HS-5 (cell line): ENCODE data around the gene ITGAD.
"Not testable (repeated sequence)": the region's sequence is repeated elsewhere in the genome, so short reads cannot be mapped to it uniquely, and the experiment has no call there.

Source experiments
- DNase-seq: peaks from one replicate; pipeline ENCODE4 v3.0.0-alpha.2; 2012; ENCODE audit warnings: low read depth

Gene ITGAD

GRCh38 chr16:31403590-31404352 is 10.6 kb downstream of the ITGAD start:
- no peak for DNase-seq

- DNase-seq, result no peak
These were observed 11.4 kb downstream of the ITGAD start for GRCh38 chr16:31404353-31405064.

DNA sequence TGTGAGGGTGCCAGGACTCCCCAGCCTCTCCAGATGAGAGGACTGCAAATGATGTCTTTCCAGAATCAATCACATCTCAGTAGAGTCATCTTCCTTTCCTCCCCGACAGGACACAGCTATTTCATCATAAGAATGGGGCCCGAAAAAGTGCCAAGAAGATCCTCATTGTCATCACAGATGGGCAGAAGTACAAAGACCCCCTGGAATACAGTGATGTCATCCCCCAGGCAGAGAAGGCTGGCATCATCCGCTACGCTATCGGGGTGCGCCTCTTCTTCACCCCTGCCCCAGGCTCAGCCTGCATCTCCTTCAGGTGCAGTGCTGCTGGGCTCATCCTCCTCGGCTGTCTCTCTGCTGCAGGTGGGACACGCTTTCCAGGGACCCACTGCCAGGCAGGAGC is 14.3 kb downstream of the ITGAD start:
- no peak for DNase-seq

DNA sequence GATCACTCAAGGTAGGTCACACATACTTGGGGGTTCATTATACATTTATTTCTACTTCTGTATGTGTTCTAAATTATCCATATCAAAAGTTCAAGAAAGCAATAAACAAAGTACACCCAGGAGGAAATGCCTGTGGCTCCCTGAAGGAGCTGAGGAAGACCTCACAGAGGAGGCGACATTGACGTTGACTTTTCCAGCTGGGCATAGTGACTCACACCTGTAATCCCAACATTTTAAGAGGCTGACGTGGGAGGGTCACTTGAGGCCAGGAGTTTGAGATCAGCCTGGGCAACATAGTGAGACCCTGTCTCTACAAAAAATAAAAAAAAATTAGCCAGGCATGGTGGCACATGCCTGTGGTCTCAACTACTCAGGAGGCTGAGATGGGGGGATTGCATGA is 16.3 kb downstream of the ITGAD start:
- DNase-seq, result peak; percentile 60

DNA sequence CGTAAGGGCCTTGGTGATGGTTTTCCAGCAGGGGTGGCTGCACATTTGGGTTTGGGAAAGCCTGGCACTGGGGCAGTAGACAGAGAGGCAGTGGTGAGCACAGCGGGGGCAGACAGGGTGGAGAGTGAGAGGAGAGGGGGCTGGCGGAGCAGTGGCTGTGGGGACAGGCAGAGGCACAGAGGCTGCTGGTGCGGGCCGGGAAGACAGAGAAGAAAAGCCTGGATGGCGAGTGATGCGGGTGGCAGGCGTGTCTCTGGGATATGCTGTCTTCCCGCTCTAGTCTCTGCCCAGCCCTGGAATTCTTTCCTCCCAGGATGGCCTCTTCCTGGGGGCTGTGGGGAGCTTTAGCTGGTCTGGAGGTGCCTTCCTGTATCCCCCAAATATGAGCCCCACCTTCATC is 16.9 kb downstream of the ITGAD start:
- no peak for DNase-seq

DNA sequence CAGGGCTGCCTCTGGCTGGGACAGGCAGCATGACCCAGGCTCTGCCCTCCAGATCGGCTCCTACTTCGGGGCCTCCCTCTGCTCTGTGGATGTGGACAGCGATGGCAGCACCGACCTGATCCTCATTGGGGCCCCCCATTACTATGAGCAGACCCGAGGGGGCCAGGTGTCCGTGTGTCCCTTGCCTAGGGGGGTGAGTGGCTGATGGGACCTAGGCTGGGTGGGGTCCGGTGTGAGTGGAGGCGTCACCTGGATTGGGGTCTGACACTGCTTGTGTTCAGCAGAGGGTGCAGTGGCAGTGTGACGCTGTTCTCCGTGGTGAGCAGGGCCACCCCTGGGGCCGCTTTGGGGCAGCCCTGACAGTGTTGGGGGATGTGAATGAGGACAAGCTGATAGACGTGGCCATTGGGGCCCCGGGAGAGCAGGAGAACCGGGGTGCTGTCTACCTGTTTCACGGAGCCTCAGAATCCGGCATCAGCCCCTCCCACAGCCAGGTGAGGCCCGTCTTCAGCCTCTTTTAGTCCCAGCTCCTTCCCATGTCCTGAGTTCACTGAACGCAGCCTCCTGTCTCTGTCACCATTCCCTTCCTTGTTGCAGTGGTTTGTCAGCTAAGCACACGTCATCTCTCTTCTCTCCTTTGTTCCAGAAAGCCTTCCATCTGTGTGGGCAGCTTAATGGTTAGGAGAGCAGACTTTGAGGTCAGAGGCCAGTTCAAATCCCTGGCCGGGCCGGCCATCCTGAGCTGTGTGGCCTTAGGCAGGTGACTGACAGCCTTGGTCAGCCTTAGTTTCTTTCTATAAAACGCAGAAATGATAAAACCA is 18.1 kb downstream of the ITGAD start:
- DNase-seq, result no peak

DNA sequence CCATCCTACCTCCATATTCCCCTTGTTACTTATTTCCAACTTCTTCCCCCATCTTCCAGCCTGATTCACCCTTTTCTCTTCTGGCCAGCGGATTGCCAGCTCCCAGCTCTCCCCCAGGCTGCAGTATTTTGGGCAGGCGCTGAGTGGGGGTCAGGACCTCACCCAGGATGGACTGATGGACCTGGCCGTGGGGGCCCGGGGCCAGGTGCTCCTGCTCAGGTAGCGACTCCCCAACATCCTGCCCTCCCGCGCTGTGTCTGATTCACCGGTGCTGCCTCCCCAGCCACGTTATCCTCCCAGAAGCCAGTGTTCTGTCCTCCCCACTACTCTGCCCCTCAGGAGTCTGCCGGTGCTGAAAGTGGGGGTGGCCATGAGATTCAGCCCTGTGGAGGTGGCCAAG is 19.6 kb downstream of the ITGAD start:
- no peak for DNase-seq

DNA sequence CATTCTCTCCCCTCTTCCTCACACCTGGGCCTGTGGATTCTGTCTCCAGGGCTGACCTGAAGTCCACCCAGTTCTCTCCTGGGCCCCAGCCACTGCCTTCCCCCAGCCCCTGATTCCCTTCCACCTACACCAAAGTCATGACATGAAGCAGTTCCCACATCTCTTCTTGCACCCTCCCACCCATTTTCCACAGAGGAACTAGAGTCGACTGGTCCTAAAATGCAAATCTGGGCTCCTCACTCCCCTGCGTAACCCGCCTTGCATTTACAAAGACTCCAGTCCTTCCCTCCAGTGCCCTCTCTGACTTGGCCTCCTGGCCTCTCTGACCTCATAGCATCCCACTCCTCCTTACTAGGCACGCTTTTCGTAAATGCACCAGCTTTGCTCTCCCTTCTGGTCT is 20.2 kb downstream of the ITGAD start:
- no peak for DNase-seq

DNA sequence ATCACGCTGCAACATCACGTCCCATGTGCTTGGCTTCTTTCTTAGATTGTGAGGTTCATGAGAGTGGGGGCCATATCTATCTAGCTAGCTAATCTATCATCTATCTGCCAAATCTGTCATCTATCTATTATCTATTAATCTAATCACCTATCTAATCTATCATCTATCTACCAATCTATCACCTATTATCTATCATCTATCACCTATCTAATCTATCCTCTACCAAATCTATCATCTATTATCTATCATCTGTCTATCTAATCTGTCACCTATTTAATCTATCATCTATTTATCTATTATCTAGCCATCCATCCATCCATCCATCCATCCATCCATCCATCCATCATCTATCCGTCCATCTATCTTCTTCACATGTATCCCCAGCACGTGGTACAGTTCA is 20.8 kb downstream of the ITGAD start:
- no peak for DNase-seq

GRCh38 chr16:31414706-31415105 is 21.6 kb downstream of the ITGAD start:
- DNase-seq, result no peak

- DNase-seq, result no peak
These were observed 23.2 kb downstream of the ITGAD start for GRCh38 chr16:31416371-31416770.

- DNase-seq, result not testable (repeated sequence)
These were observed 23.9 kb downstream of the ITGAD start for GRCh38 chr16:31417036-31417435.

GRCh38 chr16:31417916-31418315 is 24.8 kb downstream of the ITGAD start:
- DNase-seq, result no peak

- no peak for DNase-seq
These were observed 26.9 kb downstream of the ITGAD start for GRCh38 chr16:31420037-31420436.

GRCh38 chr16:31421587-31421986 is 28.5 kb downstream of the ITGAD start:
- no peak for DNase-seq

- no peak for DNase-seq
These were observed 30.1 kb downstream of the ITGAD start for GRCh38 chr16:31423241-31423640.

DNA sequence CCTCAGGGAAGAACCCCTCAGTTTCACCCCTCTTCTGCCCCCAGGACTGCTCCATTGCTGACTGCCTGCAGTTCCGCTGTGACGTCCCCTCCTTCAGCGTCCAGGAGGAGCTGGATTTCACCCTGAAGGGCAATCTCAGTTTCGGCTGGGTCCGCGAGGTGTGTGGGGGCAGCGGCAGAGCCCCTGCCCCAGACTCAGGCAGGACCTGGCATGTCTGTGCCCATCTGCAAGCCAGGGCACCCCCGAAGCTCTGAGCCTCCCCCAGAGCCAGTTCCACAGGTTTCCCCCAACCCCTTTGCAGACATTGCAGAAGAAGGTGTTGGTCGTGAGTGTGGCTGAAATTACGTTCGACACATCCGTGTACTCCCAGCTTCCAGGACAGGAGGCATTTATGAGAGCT is 30.7 kb downstream of the ITGAD start:
- no peak for DNase-seq

GRCh38 chr16:31427441-31428278 is 34.5 kb downstream of the ITGAD start:
- no peak for DNase-seq

DNA sequence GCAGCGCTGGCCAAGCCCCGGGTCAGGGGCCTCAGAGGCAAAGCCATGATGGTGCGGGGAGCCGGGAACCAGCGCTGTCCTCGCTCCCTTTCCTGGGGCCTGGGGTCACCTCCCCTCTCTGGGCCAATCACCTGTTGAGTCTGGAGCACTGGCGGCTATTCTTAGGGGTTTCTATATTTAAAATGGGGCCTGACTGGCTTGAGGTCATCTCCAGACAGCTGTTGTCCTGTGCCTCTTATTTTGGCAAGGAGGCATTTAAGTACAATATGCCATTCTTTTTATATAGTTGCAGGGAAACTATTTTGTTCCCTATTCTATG is 35.1 kb downstream of the ITGAD start, which contains the start of gene COX6A2:
COX6A2 (minus strand) TSS at position 82 of the 319 bp plus-strand sequence; CDS start at position 47, 35 bp downstream.
- DNase-seq, result no peak

DNA sequence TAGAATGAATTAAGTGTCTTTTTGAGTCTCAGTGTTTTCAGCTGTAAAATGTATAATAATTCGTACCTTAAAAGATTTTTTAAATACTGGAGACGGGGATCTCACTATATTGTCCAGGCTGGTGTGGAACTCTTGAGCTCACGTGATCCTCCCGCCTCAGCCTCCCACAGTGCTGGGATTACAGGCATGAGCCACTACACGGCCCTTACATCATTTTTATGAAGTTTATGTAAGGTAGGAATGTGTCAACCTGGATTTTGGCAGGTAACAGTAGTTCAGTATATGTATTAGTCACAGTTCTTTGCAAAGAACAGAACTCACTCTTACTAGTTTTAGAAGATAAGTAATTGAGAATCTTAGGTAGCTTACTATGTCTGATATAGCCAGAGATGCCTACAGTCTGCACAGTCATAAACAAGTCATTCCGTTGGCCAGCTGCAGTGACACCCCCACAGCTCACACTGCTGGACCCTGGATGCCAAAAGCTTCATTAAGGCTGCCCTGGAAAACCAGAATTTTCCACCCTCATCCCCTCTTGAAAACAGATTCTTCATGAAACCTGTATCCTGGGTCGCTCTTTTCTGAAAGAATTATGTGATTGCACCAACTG is 35.6 kb downstream of the ITGAD start:
- DNase-seq, result no peak

DNA sequence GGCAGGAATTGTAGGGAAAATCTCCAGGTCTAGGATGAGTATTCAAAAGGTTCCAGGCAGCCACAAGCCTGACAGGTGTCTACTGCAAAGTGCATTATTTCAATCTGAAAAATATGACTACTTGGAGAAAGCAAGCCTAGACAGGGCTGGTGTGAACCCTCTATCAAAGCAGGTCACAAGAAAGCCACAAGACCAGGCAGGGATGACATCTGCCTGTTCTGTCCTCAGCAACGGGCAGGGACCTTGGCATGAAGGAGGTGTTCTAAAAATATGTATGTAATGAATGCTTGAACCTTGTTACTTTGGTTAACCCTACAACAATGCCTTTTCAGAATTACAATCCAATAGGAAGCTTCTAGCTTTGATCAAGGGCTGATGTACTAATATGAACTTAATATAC is 36.2 kb downstream of the ITGAD start:
- no peak for DNase-seq

DNA sequence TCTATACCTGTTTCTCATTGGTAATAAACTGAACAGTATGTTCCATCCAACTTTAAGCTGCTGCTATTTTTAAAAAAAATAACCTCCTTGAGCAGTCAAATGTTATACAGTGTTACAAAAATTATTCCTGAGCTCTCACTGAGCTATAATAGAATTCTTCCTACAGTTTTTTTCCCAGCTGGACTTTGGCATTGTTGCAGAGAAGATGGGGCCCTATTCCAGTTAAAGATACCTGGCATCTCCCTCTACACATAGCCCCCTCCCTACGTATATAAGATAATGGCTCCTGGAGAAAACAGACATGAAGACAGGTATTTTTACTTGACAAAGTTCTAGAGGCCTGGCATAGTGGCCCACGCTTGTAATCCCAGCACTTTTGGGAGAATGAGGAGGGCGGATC is 36.7 kb downstream of the ITGAD start:
- DNase-seq, result no peak
